GM19372 (cell line): ENCODE results near the gene CACNA1H.

ENCODE experiments used
- ATAC-seq: cut with Tn5 transposase; IDR thresholded peaks from one replicate; pipeline ENCODE4 v1.9.1; 2021; ENCODE audit warnings: mild to moderate bottlenecking, low read depth, moderate library complexity; ENCODE audit not compliant: unreplicated experiment

Gene CACNA1H

GRCh38 chr16:1152651-1153259 lies at the start of gene CACNA1H:
CACNA1H (plus strand) TSS chr16:1153106; CDS start chr16:1153738, 632 bp downstream.
- ATAC-seq = no peak

GRCh38 chr16:1103636-1103980 lies 49.3 kb upstream of the CACNA1H start:
- no peak for ATAC-seq

- no peak for ATAC-seq
These were observed 46.9 kb upstream of the CACNA1H start for GRCh38 chr16:1105888-1106620.

DNA sequence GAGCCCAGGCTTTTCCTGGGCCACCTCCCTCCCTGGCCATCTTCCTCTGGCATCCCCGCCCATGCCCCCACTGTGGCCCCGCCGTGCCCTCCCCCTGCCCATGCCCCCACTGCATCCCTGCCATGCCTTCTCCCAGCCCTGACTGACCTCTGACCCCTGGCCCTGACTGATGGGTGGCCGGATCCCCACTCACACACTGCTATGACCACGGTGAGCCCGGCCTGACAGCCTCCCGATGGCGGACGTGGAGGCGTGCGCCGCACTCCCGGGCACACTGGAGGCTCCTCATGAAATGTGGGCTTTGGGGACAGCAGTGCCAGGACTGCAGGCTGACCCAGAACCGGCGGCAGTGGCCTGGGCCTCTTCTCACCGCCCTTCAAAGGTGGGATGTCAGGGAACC lies 46.2 kb upstream of the CACNA1H start:
- no peak for ATAC-seq

DNA sequence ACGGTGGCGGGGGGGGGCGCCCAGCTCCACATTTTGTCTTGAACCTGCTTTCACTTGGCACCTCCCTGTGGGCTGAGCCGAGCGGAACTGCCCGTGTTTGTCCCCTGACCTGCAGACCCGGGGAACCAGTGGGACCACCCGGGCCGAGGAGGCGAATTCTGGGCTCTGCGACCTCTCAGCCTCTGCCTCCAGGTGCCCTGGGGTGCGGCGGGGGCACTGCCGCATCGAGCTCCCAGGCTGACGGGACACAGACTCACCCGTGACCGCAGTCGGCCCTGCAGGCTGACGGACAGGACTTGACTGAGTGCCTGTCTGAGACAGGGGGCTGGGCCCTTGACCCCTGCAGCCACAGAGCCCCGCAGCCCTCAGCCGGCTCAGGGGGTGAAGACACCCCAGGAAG lies 45.8 kb upstream of the CACNA1H start:
- no peak for ATAC-seq

DNA sequence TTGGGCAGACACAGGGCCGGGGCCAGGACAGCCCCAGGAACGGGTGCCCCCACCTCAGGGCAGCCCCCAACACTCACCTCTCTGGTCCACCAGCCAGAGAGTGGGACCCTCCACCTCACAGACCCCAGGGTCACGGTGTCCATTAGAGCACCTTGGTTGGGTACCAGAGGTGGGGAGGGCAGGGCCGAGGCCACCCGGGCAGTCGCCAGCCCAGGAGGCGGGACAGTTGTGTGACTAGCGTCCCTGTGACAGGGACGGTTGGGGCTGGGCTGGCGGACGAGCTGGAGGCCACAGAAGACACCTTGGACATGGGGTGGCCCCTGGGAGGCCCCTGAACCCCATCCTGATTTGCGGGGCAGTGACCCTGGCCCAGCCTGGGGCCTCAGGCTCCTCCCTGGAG lies 45.2 kb upstream of the CACNA1H start:
- ATAC-seq = no peak

DNA sequence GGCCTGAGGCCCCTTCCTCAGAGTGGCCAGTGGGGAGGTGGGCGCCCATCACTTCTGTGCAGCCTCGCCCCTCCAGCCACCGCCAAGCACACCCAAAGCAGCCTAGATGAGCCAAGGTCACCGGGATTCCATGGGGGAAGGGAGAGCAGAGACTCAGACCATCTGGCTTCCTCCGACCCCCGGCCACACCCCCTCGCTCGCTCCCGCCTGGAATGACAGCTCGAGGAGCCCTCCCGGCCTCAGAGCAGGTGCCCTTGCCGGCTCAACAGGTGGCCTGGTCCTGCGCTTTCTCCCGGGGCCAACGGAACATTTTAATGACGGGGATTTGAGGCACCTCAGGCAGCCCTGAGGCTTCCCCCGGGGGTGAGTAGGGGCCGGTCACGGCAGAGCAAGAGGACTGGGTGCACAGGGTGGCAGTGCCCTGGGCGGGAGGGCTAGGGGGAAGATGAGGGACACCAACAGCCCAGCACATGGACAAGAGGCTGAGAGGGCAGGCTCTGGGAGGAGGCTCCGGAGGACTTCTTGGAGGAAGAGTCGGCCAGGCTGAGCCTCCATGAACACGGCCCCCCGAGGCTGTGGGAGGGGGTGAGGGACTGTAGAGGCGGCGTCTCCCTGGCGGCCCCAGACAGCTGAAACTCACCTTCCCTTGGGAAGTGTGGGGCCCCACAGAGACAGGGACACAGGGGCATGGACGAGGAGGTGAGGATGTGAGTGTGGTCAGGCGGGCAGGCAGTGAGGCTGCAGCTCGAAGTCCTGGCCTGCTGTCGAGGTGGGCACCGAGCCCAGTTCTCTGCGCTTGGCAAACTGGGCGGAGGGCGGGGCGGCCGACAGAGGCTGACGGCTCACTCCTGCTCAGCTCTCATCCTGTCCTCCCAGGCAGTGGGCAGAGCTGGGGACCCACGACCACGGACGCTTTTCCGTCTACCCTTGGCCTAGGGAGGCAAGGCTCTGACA lies 44.3 kb upstream of the CACNA1H start:
- ATAC-seq = no peak

DNA sequence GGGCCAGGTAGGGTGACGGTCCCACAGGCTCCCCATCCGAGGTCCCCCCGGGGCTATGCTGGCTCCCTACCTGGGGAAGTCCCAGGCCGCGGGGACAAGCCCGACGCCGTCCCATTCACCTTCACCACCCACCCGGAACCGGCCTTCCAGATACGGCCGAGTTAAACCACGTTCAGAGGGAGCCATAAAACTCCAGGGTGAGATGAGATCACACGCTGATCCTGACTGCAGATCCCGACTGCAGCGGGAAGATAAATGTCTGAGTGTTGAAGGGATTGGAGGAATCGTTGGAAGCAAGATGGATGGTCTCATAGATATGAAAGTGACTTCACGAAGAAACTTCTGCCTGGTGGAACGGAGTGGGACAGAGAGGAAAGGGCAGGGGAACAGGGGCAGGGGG lies 43.3 kb upstream of the CACNA1H start:
- ATAC-seq = no peak

DNA sequence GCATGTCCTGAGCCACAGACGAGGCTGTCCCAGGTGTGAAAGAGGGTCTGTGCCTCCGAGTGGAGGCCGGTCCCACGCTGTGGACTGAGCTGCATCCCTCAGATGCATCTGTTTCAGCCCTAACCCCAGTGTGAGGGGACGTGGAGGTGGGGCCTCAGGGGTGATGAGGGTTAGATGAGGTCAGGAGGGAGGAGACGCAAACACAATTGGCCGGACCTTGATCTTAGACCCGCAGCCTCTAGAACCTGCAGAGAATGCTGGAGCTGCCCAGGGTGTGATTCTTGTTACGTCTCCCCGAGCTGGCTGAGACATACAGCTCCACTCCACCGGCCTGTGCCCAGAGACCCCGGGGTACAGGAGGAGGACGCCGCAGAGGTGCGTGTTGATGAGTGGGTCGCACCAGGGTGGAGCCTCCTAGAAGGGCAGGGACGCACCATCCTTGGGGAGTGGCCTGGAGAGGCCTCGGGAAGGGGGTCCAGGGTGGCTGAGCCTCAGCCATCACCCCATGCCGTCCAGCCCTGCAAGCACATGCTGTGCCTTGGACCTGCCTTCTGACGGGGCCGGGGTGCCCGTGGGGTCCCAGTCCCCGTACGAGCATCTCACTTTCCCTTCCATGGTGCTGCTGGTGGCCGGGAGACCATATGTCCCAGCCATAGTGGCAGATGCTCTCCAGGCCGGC lies 40.3 kb upstream of the CACNA1H start:
- ATAC-seq = no peak

DNA sequence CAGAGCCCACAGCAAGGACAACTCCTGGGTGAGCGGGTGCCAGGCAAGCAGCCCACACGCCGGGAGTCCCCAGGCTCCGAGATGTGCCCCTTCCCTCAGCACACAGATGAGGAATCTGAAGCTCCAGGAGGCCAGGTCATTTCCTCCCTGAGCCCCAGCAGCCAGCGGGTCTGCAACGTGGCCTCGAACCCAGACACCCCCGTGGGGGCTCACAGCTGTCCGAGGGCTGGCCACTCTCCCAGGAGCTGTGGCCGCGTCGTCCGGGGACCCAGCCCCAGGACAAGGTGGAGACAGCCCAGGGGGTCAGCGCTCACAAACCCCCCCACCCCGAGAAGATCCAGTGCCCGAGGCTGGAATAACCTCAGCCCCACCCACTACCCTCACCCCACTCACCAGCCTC lies 39.4 kb upstream of the CACNA1H start:
- no peak for ATAC-seq

DNA sequence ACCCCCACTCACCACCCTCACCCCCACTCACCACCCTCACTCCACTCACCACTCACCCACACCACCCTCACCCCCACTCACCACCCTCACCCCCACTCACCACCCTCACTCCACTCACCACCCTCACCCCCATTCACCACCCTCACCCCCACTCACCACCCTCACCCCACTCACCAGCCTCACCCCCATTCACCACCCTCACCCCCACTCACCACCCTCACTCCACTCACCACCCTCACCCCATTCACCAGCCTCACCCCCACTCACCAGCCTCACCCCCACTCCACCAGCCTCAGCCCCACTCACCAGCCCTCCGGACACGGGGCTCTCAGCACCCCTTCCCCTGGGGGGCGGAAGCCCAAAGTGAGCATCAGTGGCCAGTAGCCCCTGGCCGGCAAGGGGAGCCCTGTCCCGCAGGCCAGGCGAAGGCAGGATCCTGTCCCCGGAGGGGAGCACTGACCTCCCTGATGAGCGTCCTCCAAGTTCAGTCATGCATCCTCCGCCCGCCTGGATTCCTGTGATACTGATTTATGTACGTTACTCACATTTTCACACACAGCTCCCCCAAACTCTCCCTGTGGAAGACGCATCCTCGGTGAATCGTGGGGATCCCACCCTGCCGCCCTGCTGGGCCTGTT lies 38.9 kb upstream of the CACNA1H start:
- ATAC-seq = no peak

- no peak for ATAC-seq
These were observed 36.2 kb upstream of the CACNA1H start for GRCh38 chr16:1116693-1117077.

DNA sequence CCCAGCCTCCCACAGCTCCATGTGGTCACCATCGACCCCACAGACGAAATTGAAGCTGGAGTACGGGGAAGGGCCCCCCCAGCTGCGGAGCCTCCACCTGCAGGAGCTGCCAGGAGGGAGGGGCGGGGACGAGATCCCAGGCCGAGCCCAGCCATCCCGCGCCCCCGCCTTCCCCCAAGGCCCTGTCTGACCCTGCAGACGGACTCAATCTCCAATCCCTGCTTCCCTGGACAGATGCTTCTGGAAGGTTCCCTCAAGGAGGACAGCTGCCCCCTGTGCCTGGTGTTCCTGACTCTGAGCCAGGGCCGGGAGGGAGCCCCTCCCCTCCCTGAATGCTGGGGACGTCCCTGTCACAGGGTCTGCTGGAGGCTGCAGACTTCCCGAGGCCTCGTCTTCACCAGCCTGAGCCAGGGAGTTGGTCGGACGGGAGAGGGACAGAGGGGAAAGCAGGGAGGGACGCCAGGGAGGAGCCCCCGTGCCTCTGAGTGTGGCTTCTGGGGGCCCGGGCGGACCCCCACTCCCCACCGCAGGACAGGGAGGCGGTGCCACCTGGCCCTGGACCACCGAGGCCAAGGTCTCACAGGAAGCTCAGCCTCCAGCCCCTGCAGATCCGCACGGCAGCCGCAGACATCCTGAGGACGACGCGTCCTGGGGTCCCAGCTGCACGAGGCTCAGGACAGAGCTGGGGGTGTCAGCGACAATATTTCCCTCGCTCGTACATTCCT lies 35.6 kb upstream of the CACNA1H start:
- no peak for ATAC-seq

- no peak for ATAC-seq
These were observed 35.0 kb upstream of the CACNA1H start for GRCh38 chr16:1117926-1118325.

- ATAC-seq = no peak
These were observed 33.8 kb upstream of the CACNA1H start for GRCh38 chr16:1119129-1119528.

DNA sequence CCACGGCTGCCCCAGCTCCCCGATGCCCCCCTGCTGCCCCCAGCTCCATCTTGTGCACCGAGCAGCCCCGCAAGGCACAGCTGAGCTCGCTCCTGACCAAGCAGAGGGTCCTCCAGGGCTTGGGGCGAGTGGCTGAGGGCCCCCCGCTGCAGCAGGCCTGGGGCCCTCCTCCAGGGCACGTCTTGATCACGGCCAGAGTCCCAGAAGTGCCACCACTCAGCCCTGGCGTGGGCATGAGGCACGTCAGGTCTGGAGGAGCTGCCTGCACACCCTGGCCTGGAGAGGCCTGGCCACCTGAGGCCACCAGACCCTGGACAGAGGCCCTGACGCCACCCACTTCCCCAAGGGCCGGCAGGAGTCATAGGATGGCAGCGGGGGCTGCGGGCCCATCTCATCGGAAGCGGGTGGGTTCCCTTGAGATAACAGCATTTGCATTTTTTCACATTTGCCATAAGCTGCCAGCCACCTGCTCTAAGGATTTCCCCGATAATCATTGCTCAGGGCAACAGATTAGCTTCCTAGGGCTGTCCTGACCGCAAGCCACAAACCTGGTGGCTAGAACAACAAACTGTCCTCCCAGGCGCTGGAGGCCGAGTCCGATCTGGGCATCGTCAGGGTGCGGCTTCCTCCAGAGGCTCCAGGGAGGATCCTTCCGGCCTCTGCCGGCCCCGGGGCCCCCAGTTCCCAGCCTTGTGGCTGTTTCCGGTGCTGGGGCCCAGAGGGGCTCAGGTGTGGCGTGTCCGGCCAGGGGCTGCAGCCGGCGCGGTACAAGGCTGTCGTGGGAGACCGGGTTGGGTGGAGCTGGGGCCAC lies 32.9 kb upstream of the CACNA1H start:
- ATAC-seq = no peak

GRCh38 chr16:1120577-1120941 lies 32.3 kb upstream of the CACNA1H start:
- no peak for ATAC-seq

- no peak for ATAC-seq
These were observed 31.9 kb upstream of the CACNA1H start for GRCh38 chr16:1121009-1121408.
